GM18498 (cell line): ENCODE results near the gene METTL1.

Experiments used
- ATAC-seq: cut with Tn5 transposase; IDR thresholded peaks from one replicate; pipeline ENCODE4 v1.9.1; 2021; ENCODE audit warnings: mild to moderate bottlenecking, moderate library complexity; ENCODE audit not compliant: unreplicated experiment

Gene METTL1

GRCh38 chr12:57771236-57771872 lies 551 bp downstream of the METTL1 start:
- ATAC-seq, result peak; percentile 67

DNA sequence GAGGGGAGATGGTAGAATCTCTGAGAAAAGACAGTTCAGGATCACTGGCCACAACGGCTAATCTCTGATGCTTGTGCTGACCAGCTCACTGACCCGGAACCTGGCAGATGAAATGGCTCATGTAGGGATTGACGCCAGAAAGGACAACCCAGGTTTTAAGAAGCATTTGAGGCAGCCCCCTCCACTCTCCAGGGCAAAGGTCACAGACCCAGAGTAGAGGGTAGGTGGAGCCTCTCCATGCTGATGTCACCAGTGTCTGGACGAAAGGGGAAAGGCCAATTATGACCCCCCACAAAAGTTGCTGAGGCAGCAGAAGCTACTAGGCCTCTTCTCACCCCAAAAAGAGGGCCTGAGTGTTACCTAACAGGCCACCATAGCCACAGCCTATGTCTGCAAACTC lies 1.2 kb downstream of the METTL1 start:
- no peak for ATAC-seq

GRCh38 chr12:57769594-57769993 lies 2.3 kb downstream of the METTL1 start:
- ATAC-seq, result no peak

- no peak for ATAC-seq
Measured at GRCh38 chr12:57767876-57768275, 4.0 kb downstream of the METTL1 start.

GRCh38 chr12:57767305-57767698 lies 4.6 kb downstream of the METTL1 start:
- no peak for ATAC-seq

DNA sequence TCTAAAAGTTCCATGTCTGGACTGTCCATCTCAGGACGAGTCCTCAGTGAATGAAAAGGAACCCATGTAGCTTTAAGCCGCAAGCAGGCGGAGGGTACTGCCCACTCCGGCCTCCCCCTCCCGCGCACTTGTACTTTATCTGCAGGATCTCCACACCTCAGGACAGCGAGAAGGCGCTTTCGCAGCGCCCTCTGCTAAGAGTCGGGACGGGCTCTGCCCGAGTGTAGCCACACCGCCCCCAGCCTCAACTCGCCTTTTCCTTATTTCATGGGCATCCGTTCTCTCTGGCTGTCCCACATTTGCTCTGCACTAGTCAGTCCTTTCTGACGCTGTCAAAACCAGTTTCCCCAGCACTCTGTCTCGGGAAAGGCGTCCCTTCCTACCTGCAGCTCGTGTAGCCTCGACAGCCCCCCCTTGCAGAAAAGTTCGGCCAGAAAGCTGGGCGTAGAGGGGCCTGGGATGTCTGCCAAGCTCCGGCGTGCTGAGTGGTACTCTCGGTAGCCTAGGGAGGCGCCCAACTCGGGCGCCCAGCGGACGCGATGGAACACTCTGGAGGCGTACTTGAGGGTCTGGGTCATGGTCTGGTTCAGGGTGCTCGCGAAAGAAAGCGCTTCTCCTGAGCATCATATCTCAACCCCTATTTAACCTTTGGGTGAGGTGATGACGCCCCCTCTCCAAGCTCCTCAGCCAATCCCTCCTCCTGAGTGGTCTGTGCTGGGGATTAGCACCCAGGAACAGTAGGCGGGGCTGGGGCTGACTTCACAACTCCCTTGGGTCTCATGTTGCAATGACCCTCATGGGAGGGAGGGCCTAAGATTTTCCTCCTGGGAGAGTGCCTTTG lies 5.2 kb downstream of the METTL1 start, which contains the start of gene CYP27B1:
CYP27B1 (minus strand) TSS at position 615 of the 841 bp plus-strand sequence; CDS start at position 578, 37 bp downstream.
- no peak for ATAC-seq

- ATAC-seq, result peak; percentile 1
Measured at GRCh38 chr12:57765698-57766463, 6.0 kb downstream of the METTL1 start.

GRCh38 chr12:57765003-57765697 lies 6.8 kb downstream of the METTL1 start:
- peak; percentile 63 for ATAC-seq

- peak; percentile 15 for ATAC-seq
Measured at GRCh38 chr12:57764662-57765002, 7.3 kb downstream of the METTL1 start.

DNA sequence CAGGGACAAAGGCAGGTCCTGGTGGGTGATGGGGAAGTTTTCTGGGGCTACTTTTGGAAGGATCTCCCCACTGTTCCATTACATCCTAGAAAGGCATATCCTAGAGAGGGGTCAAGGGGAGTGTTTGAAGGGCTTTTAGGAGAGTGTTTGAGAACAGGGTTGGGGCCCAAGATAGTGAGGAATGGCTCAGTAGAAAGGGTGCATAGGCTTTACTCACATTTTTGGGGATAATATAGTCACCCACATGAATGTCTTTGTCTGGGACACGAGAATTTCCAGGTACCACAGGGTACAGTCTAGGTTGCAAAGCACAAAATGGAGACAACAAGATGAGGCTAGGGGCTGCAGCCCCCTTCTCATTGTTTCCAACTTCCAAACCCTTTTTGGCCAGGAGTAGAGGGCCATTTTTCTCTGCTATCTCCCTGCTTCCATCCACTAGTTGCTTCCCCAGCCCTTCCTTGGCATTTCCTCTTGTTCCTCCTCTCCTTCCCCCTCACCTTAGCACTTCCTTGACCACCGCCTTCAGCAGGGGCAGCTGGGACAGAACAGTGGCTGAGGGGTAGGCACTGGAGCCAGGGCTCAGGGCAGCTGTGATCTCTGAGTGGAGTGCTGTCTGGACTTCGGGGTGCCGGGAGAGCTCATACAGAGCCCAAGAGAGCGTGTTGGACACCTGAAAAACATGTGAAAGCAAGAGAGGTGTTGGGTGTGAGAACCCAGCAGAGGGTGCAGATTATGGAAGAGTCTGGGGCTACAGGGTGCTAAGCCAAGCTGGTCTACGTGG lies 7.8 kb downstream of the METTL1 start:
- no peak for ATAC-seq

DNA sequence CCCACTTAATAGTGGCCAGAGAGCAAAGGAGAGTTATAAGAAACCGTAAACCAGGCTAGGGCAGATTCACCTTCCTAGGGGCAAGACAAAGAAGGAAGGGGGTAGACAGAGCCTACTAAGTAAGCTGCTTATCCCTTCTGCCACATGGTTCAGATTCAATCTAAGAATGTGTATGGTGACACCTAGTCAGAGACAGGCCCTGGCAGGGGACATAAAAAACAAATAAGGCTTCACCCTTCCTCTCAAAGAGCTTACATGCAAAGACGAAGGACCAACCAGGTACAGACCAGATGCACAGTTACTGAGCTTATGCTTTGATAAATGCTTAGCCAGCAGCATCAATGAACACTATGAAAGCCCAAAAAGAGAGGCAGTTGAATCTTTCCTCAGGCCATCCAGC lies 9.4 kb downstream of the METTL1 start:
- no peak for ATAC-seq

DNA sequence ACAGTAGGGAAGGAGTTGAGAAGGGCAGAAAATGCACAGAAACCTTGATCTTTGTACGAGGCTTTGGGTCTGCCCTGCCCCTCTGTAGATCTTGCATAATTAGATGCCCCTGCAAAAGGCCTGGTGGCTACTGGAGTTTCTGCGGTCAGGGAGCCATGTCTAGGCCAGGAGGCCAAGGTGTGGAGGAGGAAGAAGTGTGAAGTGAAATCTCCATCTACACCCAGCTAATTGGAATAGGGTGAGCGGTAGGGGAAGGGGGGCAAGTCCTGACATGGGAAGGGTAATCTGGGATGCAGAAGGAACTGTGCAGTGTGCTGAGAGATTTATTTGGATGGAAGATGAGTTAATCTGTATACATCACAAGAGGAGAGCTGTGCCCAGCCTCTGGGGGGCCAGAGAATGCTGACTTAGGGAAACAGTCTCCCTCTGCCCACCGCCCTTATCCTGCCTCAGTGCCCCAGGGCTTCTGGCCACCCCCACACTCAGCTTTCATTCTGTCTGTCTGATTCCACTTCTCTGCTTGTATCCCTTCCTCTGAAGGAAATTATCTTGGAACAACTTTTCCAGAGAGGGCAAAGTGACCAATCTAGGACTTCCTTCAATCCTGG lies 10.4 kb downstream of the METTL1 start:
- ATAC-seq, result no peak

- no peak for ATAC-seq
Measured at GRCh38 chr12:57760347-57760982, 11.4 kb downstream of the METTL1 start.

DNA sequence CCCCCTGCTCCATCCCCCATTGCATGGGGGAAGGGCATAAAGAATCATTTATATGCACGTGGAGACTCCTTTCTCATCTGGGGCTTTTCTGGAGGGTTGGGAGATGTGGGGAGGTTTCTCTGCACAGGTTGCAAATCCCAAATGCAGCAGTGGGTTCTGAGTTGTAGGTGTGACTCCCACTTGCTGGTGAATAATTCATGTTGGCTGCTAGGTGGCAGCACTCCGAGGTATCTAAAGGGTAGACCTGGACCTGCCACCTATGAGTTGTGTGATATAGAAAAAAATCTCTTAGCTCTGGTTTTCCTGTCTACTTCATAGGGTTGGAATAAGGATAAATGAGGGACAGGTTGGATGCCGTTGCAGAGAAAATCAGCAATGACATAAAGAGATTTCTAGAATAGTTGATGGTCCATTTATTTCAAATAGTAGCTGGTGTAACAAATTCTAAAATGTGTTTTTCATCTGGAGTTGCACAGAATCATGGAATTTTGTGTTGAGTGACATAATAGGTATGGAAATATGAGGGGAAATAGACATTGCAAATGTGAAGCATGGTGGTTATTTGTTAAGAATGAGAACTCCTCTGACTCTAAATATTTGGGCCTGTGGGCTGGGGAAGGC lies 12.4 kb downstream of the METTL1 start:
- no peak for ATAC-seq

- ATAC-seq, result no peak
Measured at GRCh38 chr12:57758552-57759359, 13.1 kb downstream of the METTL1 start.

- no peak for ATAC-seq
Measured at GRCh38 chr12:57757771-57758170, 14.1 kb downstream of the METTL1 start.

GRCh38 chr12:57756406-57757341 lies 15.2 kb downstream of the METTL1 start:
- ATAC-seq, result no peak
